DMS 273 treated with DMSO at 0.1 percent for 48 hours (cell line): Measurements from ENCODE around the gene RXYLT1.

Experiments used
- DNase-seq: peaks from one replicate; lab custom pipeline; 2025; lab: John Stamatoyannopoulos, UW

RXYLT1 gene

DNA sequence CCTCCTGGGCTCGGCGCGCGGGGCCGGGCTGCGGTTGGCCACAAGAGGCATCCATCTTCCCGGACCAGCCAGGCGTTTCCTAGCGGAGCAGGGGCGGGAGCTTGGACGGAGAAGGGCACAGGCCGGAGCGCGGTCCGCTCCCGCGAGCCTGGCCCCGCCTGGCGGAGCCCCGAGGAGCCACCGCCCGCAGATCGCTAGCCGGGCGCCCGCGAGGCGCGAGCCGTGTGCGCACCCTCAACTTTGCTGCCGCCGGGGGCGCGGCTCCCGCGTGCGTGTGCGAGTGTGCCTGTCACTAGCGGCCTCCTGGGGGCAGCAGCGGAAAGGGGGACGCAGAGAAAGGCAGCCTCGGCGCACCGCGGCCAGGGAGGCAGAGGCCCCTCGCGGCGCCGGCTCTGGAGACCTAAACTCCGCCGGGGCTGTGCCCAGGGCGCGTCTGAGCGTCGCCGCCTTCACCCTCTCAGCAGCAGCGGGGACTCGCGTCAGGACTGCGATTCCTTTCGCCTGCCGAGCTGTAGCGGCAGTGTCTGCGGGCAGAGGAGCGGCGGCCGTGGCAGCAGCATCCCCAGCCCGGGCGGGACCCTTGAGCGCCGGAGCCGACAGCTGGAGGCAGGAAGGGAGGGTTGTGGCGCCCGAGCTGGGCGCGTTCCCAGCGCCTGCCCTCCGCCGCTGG is 64.1 kb downstream of the RXYLT1 start:
- DNase-seq = peak; percentile 85

DNA sequence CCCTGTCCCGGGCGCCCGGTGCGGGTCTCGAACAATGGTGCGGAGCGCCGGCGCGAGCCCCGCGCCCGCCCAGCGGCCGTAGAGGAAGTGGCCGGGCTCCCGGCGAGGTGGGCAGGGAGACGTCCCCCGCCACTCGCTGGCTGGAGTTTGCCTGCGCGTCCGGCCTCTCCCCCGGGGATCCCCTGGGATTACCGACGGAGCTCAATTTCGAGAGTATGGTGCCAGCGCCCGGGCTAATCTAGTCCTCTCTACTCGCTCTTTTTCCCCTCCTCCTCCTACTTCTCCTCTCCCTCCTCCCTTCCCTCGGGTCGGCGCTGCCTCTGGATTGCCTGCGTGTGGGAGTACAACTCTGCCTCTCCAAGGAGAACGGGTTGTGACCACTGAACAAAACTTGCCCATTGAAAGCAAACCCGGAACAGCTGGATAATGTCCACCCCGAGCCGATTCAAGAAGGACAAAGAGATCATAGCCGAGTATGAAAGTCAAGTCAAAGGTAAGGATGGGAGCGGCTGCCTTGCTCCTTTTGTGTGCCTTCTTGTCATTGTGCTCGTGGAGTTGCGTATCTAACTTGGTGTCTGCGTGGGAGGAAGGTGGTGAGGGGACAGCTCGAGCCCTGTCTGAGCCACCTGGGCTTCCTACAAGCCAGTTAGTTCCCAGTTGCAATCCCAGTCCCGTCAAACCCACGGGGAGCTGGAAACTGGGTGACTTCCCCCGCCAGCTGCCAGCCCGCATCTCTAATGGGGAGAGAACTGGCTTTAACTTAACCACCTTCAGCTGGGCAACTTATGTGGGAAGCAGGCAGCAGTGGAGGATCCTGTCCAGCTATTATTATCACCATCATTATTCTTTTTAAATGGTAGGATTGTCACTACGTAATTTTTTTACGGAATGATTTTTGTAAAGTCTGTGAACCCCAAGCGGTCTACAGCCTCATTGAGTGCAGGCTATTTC is 65.0 kb downstream of the RXYLT1 start, which contains the start of gene SRGAP1:
Gene SRGAP1, plus strand, starts transcription at position 310 of the 951 bp plus-strand sequence. Its CDS starts 117 bp downstream, at position 427.
- peak; percentile 14 for DNase-seq

DNA sequence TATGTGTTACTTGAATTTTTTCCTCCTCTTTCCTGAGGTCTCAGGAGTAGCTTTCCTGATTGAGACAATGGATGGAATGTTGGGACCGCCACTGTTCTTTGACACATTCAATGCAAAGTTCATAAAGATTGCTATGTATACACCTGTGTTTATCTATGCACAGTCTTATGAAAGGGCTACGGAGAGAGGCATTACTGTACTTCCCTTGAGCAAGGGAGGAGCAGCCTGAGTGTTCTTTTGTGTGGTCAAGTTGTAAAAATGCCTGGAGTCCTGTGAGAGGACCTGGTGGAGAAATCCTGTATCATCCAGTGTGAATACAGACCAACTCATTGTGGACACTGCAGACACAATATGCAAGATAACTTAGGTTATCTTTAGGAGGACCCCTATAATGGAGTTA is 66.0 kb downstream of the RXYLT1 start:
- no peak for DNase-seq

- no peak for DNase-seq
Observed at GRCh38 chr12:63846238-63846967, 66.7 kb downstream of the RXYLT1 start.

GRCh38 chr12:63848450-63848849 is 68.7 kb downstream of the RXYLT1 start:
- no peak for DNase-seq

- no peak for DNase-seq
Observed at GRCh38 chr12:63849106-63849620, 69.5 kb downstream of the RXYLT1 start.

GRCh38 chr12:63849641-63850040 is 69.9 kb downstream of the RXYLT1 start:
- no peak for DNase-seq

GRCh38 chr12:63853978-63854377 is 74.3 kb downstream of the RXYLT1 start:
- DNase-seq = no peak

GRCh38 chr12:63855299-63855698 is 75.6 kb downstream of the RXYLT1 start:
- DNase-seq = no peak

GRCh38 chr12:63857771-63858670 is 78.3 kb downstream of the RXYLT1 start:
- no peak for DNase-seq
